ENCODE data around the gene LAMP5.

LAMP5 gene

GRCh38 chr20:9488063-9488462 is 26.3 kb upstream of the LAMP5 start:
- Histone ChIP-seq H3K27me3 (ENCODE audit: control insufficient read depth, insufficient read depth, low read length) (no peaks in the 10 kb centered on the region), H3K4me3 (ENCODE audit: low read depth, low read length) (no peak overlapping the region), H3K9me3 (ENCODE audit: control insufficient read depth, insufficient read depth, low read length) (no peaks in the 10 kb centered on the region), H3K9ac (ENCODE audit: low read depth, low read length) (no peak overlapping the region), H3K4me1 (ENCODE audit: control insufficient read depth, insufficient read depth, low read length) (no peaks in the 10 kb centered on the region), H3K36me3 (ENCODE audit: control insufficient read depth, insufficient read depth, low read length) (no peaks in the 10 kb centered on the region)

- Histone ChIP-seq H3K4me3 (ENCODE audit: low read depth, low read length) (no peak overlapping the region), H3K9me3 (ENCODE audit: control insufficient read depth, insufficient read depth, low read length) (no peaks in the 10 kb centered on the region), H3K27me3 (ENCODE audit: control insufficient read depth, insufficient read depth, low read length) (no peaks in the 10 kb centered on the region), H3K4me1 (ENCODE audit: control insufficient read depth, insufficient read depth, low read length) (no peaks in the 10 kb centered on the region), H3K9ac (ENCODE audit: low read depth, low read length) (no peak overlapping the region), H3K36me3 (ENCODE audit: control insufficient read depth, insufficient read depth, low read length) (no peaks in the 10 kb centered on the region)
These were observed 24.2 kb upstream of the LAMP5 start for GRCh38 chr20:9490161-9490560.

- no peaks in the 10 kb centered on the region for H3K4me1 ChIP-seq (ENCODE audit: control insufficient read depth, insufficient read depth, low read length)
- no peaks in the 10 kb centered on the region for H3K36me3 ChIP-seq (ENCODE audit: control insufficient read depth, insufficient read depth, low read length)
- H3K9me3 ChIP-seq (ENCODE audit: control insufficient read depth, insufficient read depth, low read length) = no peaks in the 10 kb centered on the region
- no peak overlapping the region for H3K4me3 ChIP-seq (ENCODE audit: low read depth, low read length)
- no peaks in the 10 kb centered on the region for H3K27me3 ChIP-seq (ENCODE audit: control insufficient read depth, insufficient read depth, low read length)
- H3K9ac ChIP-seq (ENCODE audit: low read depth, low read length) = no peak overlapping the region
These were observed 23.8 kb upstream of the LAMP5 start for GRCh38 chr20:9490631-9491030.

GRCh38 chr20:9491324-9491723 is 23.1 kb upstream of the LAMP5 start:
- Histone ChIP-seq H3K9ac (ENCODE audit: low read depth, low read length) (no peak overlapping the region), H3K4me3 (ENCODE audit: low read depth, low read length) (no peak overlapping the region), H3K27me3 (ENCODE audit: control insufficient read depth, insufficient read depth, low read length) (no peaks in the 10 kb centered on the region), H3K4me1 (ENCODE audit: control insufficient read depth, insufficient read depth, low read length) (no peaks in the 10 kb centered on the region), H3K36me3 (ENCODE audit: control insufficient read depth, insufficient read depth, low read length) (no peaks in the 10 kb centered on the region), H3K9me3 (ENCODE audit: control insufficient read depth, insufficient read depth, low read length) (no peaks in the 10 kb centered on the region)

GRCh38 chr20:9492067-9492466 is 22.3 kb upstream of the LAMP5 start:
- no peaks in the 10 kb centered on the region for H3K9me3 ChIP-seq (ENCODE audit: control insufficient read depth, insufficient read depth, low read length)
- no peaks in the 10 kb centered on the region for H3K4me1 ChIP-seq (ENCODE audit: control insufficient read depth, insufficient read depth, low read length)

GRCh38 chr20:9493803-9494202 is 20.6 kb upstream of the LAMP5 start:
- Histone ChIP-seq H3K36me3 (ENCODE audit: control insufficient read depth, insufficient read depth, low read length) (no peaks in the 10 kb centered on the region), H3K9ac (ENCODE audit: low read depth, low read length) (no peak overlapping the region), H3K27me3 (ENCODE audit: control insufficient read depth, insufficient read depth, low read length) (no peaks in the 10 kb centered on the region), H3K4me1 (ENCODE audit: control insufficient read depth, insufficient read depth, low read length) (no peaks in the 10 kb centered on the region), H3K9me3 (ENCODE audit: control insufficient read depth, insufficient read depth, low read length) (no peaks in the 10 kb centered on the region), H3K4me3 (ENCODE audit: low read depth, low read length) (no peak overlapping the region)

More at GRCh38 chr20:9492067-9492466, 22.3 kb upstream of the LAMP5 start:
- Histone ChIP-seq H3K27me3 (ENCODE audit: control insufficient read depth, insufficient read depth, low read length) (no peaks in the 10 kb centered on the region), H3K4me3 (ENCODE audit: low read depth, low read length) (no peak overlapping the region), H3K36me3 (ENCODE audit: control insufficient read depth, insufficient read depth, low read length) (no peaks in the 10 kb centered on the region), H3K9ac (ENCODE audit: low read depth, low read length) (no peak overlapping the region)

- no peaks in the 10 kb centered on the region for H3K27me3 ChIP-seq (ENCODE audit: control insufficient read depth, insufficient read depth, low read length)
- H3K4me3 ChIP-seq (ENCODE audit: low read depth, low read length) = no peak overlapping the region
- H3K4me1 ChIP-seq (ENCODE audit: control insufficient read depth, insufficient read depth, low read length) = no peaks in the 10 kb centered on the region
- H3K9ac ChIP-seq (ENCODE audit: low read depth, low read length) = no peak overlapping the region
- H3K9me3 ChIP-seq (ENCODE audit: control insufficient read depth, insufficient read depth, low read length) = no peaks in the 10 kb centered on the region
- no peaks in the 10 kb centered on the region for H3K36me3 ChIP-seq (ENCODE audit: control insufficient read depth, insufficient read depth, low read length)
These were observed 18.7 kb upstream of the LAMP5 start for GRCh38 chr20:9495701-9496100.

GRCh38 chr20:9496155-9496554 is 18.2 kb upstream of the LAMP5 start:
- H3K4me1 ChIP-seq (ENCODE audit: control insufficient read depth, insufficient read depth, low read length) = no peaks in the 10 kb centered on the region
- H3K36me3 ChIP-seq (ENCODE audit: control insufficient read depth, insufficient read depth, low read length) = no peaks in the 10 kb centered on the region
- no peak overlapping the region for H3K4me3 ChIP-seq (ENCODE audit: low read depth, low read length)
- no peak overlapping the region for H3K9ac ChIP-seq (ENCODE audit: low read depth, low read length)
- no peaks in the 10 kb centered on the region for H3K9me3 ChIP-seq (ENCODE audit: control insufficient read depth, insufficient read depth, low read length)
- no peaks in the 10 kb centered on the region for H3K27me3 ChIP-seq (ENCODE audit: control insufficient read depth, insufficient read depth, low read length)

- H3K4me3 ChIP-seq (ENCODE audit: low read depth, low read length) = no peak overlapping the region
- H3K9me3 ChIP-seq (ENCODE audit: control insufficient read depth, insufficient read depth, low read length) = no peaks in the 10 kb centered on the region
- no peak overlapping the region for H3K9ac ChIP-seq (ENCODE audit: low read depth, low read length)
- H3K36me3 ChIP-seq (ENCODE audit: control insufficient read depth, insufficient read depth, low read length) = no peaks in the 10 kb centered on the region
- H3K27me3 ChIP-seq (ENCODE audit: control insufficient read depth, insufficient read depth, low read length) = peaks cover 2% of the 10 kb centered on the region
- H3K4me1 ChIP-seq (ENCODE audit: control insufficient read depth, insufficient read depth, low read length) = no peaks in the 10 kb centered on the region
These were observed 16.1 kb upstream of the LAMP5 start for GRCh38 chr20:9498322-9498721.

- no peak overlapping the region for H3K4me3 ChIP-seq (ENCODE audit: low read depth, low read length)
These were observed 15.1 kb upstream of the LAMP5 start for GRCh38 chr20:9499126-9499899.

GRCh38 chr20:9500121-9500520 is 14.3 kb upstream of the LAMP5 start:
- Histone ChIP-seq H3K27me3 (ENCODE audit: control insufficient read depth, insufficient read depth, low read length) (peaks cover 15% of the 10 kb centered on the region), H3K9me3 (ENCODE audit: control insufficient read depth, insufficient read depth, low read length) (no peaks in the 10 kb centered on the region), H3K4me1 (ENCODE audit: control insufficient read depth, insufficient read depth, low read length) (no peaks in the 10 kb centered on the region), H3K36me3 (ENCODE audit: control insufficient read depth, insufficient read depth, low read length) (no peaks in the 10 kb centered on the region), H3K9ac (ENCODE audit: low read depth, low read length) (no peak overlapping the region), H3K4me3 (ENCODE audit: low read depth, low read length) (no peak overlapping the region)

More at GRCh38 chr20:9499126-9499899, 15.1 kb upstream of the LAMP5 start:
- Histone ChIP-seq H3K4me1 (ENCODE audit: control insufficient read depth, insufficient read depth, low read length) (no peaks in the 10 kb centered on the region), H3K27me3 (ENCODE audit: control insufficient read depth, insufficient read depth, low read length) (peaks cover 8% of the 10 kb centered on the region), H3K9ac (ENCODE audit: low read depth, low read length) (no peak overlapping the region), H3K36me3 (ENCODE audit: control insufficient read depth, insufficient read depth, low read length) (no peaks in the 10 kb centered on the region), H3K9me3 (ENCODE audit: control insufficient read depth, insufficient read depth, low read length) (no peaks in the 10 kb centered on the region)

GRCh38 chr20:9501473-9501872 is 12.9 kb upstream of the LAMP5 start:
- Histone ChIP-seq H3K4me1 (ENCODE audit: control insufficient read depth, insufficient read depth, low read length) (no peaks in the 10 kb centered on the region), H3K9ac (ENCODE audit: low read depth, low read length) (no peak overlapping the region), H3K9me3 (ENCODE audit: control insufficient read depth, insufficient read depth, low read length) (no peaks in the 10 kb centered on the region), H3K27me3 (ENCODE audit: control insufficient read depth, insufficient read depth, low read length) (peaks cover 28% of the 10 kb centered on the region), H3K4me3 (ENCODE audit: low read depth, low read length) (no peak overlapping the region), H3K36me3 (ENCODE audit: control insufficient read depth, insufficient read depth, low read length) (no peaks in the 10 kb centered on the region)
